ENCODE data around the gene MRPL27. TPM values are rescaled to one million over a fixed set of nuclear protein-coding genes. Genes with fewer than 3 reads are reported as not detected.

Gene MRPL27
- total and polyA plus RNA-seq, 2 donors (not counting 1 experiment from before 2014, with no cell fraction given), result 32.5 to 40.2 TPM

DNA sequence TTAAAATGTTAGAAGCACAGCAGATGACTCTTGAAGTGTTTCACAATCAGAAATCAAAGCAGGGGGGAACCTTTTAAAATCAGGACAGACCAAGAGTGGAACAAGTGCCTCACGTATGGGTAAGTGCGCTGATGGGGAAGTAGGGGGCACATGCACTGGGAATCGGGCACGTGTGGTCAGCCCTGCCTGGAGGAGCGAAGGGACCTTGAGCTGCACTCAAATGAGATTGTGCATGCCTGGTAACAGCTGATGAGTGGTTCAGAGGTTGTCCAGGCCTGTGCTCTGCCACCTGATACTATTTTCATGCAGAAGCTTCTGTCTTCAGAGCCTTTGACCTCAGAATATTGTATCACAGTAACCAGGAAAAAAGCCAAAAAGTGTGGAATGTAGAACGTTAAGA lies 40.8 kb downstream of the MRPL27 start:
- CTCF ChIA-PET, result no interaction called here
- Histone ChIP-seq H3K27me3 (replicated peaks in 1 of 4; ENCODE audit: control extremely low read depth in 1 of 4, control insufficient read depth in 3 of 4, insufficient read depth in 4 of 4, low read length in 3 of 4) (peaks cover 0 to 3% (median 0%) of the 10 kb centered on the region in 4 experiments), H3K4me3 (ENCODE audit: control extremely low read depth in 1 of 5, extremely low read depth in 1 of 5, insufficient read depth in 1 of 5, low read depth in 2 of 5, low read length in 4 of 5) (no peak overlapping the region), H4K20me1 (ENCODE audit: control insufficient read depth, insufficient read depth, low read length, poor library complexity, severe bottlenecking) (no peaks in the 10 kb centered on the region), H3K4me1 (ENCODE audit: control insufficient read depth in 2 of 2, insufficient read depth in 2 of 2, low read length in 2 of 2) (no peaks in the 10 kb centered on the region), H2AFZ (ENCODE audit: insufficient read depth, low read depth, low read length, poor library complexity, severe bottlenecking) (no peak overlapping the region), H3K9ac (ENCODE audit: low read length) (no peak overlapping the region), H3K27ac (ENCODE audit: low read length in 2 of 2) (no peak overlapping the region), H3K79me2 (ENCODE audit: control insufficient read depth, insufficient read depth, low read length) (no peaks in the 10 kb centered on the region), H3K9me3 (ENCODE audit: control extremely low read depth in 1 of 3, control insufficient read depth in 2 of 3, insufficient read depth in 1 of 3, low read length in 2 of 3) (peaks cover 0 to 3% (median 0%) of the 10 kb centered on the region in 3 donors), H3K36me3 (replicated peaks in 1 of 2; ENCODE audit: control extremely low read depth in 1 of 2, control insufficient read depth in 1 of 2, extremely low read depth in 1 of 2, insufficient read depth in 2 of 2, low read length in 1 of 2) (no peaks in the 10 kb centered on the region), H3K4me2 (replicated peaks; ENCODE audit: low read depth, low read length, poor library complexity, severe bottlenecking) (no peak overlapping the region)
- no peak overlapping the region for H3K27ac Mint-ChIP-seq
- WGBS (ENCODE audit: insufficient coverage), result 76% methylated on average over 5 of the region's 6 CpGs
- no peaks in the 10 kb centered on the region for H3K9me3 Mint-ChIP-seq (ENCODE audit: insufficient read depth)
- peaks cover 12% of the 10 kb centered on the region for H3K27me3 Mint-ChIP-seq
- no peak for ATAC-seq (ENCODE audit: low read depth)
- H3K4me3 Mint-ChIP-seq, result no peak overlapping the region
- no peak for DNase-seq
- intact Hi-C loops (cut with micrococcal nuclease), result no loop called here
- H3K4me1 Mint-ChIP-seq, result no peaks in the 10 kb centered on the region
- TF ChIP-seq, protein P1, sequence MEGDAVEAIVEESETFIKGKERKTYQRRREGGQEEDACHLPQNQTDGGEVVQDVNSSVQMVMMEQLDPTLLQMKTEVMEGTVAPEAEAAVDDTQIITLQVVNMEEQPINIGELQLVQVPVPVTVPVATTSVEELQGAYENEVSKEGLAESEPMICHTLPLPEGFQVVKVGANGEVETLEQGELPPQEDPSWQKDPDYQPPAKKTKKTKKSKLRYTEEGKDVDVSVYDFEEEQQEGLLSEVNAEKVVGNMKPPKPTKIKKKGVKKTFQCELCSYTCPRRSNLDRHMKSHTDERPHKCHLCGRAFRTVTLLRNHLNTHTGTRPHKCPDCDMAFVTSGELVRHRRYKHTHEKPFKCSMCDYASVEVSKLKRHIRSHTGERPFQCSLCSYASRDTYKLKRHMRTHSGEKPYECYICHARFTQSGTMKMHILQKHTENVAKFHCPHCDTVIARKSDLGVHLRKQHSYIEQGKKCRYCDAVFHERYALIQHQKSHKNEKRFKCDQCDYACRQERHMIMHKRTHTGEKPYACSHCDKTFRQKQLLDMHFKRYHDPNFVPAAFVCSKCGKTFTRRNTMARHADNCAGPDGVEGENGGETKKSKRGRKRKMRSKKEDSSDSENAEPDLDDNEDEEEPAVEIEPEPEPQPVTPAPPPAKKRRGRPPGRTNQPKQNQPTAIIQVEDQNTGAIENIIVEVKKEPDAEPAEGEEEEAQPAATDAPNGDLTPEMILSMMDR (IDR thresholded peaks at IDR 0.05), result no peak
- no peak for TF ChIP-seq EZH2 (IDR thresholded peaks at IDR 0.05; ENCODE audit: borderline replicate concordance, insufficient read depth, low read depth, low read length, poor library complexity, severe bottlenecking)
- POLR2A ChIA-PET, result no interaction called here

DNA sequence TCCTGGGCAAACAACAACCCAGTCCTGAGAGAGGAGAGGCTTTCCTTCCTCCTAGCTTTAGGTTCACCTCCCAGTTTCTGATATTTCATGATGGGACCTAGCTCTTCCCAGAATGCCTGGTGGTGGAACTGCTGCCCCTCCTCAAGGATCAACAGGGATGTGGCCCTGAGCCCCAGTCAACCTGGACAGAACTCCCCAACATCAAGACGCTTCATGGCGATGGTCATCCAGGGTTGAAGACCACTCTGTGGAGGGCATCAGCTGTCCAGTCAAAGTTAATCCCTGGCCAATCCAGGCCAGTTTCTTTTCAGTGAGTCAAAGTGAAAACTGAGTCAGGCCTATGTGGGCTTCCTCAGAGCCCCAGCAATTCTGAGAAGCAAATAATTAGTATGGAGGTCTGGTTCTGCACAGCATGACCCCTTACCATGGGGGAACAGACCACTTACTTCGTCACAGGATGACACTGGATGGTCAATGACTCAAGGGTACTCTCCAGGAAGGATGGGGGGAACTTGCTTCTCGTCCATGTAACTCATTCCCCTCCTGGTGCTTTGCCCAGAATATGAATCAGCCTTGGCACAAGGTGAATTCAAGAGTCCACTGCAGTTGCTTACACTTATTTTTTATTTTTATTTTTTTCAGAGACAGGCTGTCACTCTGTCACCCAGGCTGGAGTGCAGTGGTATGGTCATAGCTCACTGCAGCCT lies 41.7 kb downstream of the MRPL27 start:
- POLR2A ChIA-PET, result no interaction called here

More for the DNA sequence above, 41.7 kb downstream of the MRPL27 start:
- Histone ChIP-seq H3K4me3 (ENCODE audit: control extremely low read depth in 1 of 5, extremely low read depth in 1 of 5, insufficient read depth in 1 of 5, low read depth in 2 of 5, low read length in 4 of 5) (no peak overlapping the region), H3K9ac (ENCODE audit: low read length) (no peak overlapping the region), H3K4me1 (ENCODE audit: control insufficient read depth in 2 of 2, insufficient read depth in 2 of 2, low read length in 2 of 2) (no peaks in the 10 kb centered on the region), H4K20me1 (ENCODE audit: control insufficient read depth, insufficient read depth, low read length, poor library complexity, severe bottlenecking) (no peaks in the 10 kb centered on the region), H3K27ac (ENCODE audit: low read length in 2 of 2) (no peak overlapping the region), H3K9me3 (ENCODE audit: control extremely low read depth in 1 of 3, control insufficient read depth in 2 of 3, insufficient read depth in 1 of 3, low read length in 2 of 3) (peaks cover 0 to 3% (median 0%) of the 10 kb centered on the region in 3 donors), H3K27me3 (replicated peaks in 1 of 4; ENCODE audit: control extremely low read depth in 1 of 4, control insufficient read depth in 3 of 4, insufficient read depth in 4 of 4, low read length in 3 of 4) (peaks cover 0 to 3% (median 0%) of the 10 kb centered on the region in 4 experiments), H2AFZ (ENCODE audit: insufficient read depth, low read depth, low read length, poor library complexity, severe bottlenecking) (no peak overlapping the region), H3K4me2 (replicated peaks; ENCODE audit: low read depth, low read length, poor library complexity, severe bottlenecking) (no peak overlapping the region), H3K36me3 (replicated peaks in 1 of 2; ENCODE audit: control extremely low read depth in 1 of 2, control insufficient read depth in 1 of 2, extremely low read depth in 1 of 2, insufficient read depth in 2 of 2, low read length in 1 of 2) (no peaks in the 10 kb centered on the region), H3K79me2 (ENCODE audit: control insufficient read depth, insufficient read depth, low read length) (no peaks in the 10 kb centered on the region)
- intact Hi-C loops (cut with micrococcal nuclease), result no loop called here
- H3K27ac Mint-ChIP-seq, result no peak overlapping the region
- H3K27me3 Mint-ChIP-seq, result peaks cover 12% of the 10 kb centered on the region
- no peak for ATAC-seq (ENCODE audit: low read depth)
- CTCF ChIA-PET, result no interaction called here
- DNase-seq, result no peak
- no peaks in the 10 kb centered on the region for H3K4me1 Mint-ChIP-seq
- no peak for TF ChIP-seq EZH2 (IDR thresholded peaks at IDR 0.05; ENCODE audit: borderline replicate concordance, insufficient read depth, low read depth, low read length, poor library complexity, severe bottlenecking)
- TF ChIP-seq, protein P1 (IDR thresholded peaks at IDR 0.05), result no peak
- no peak overlapping the region for H3K4me3 Mint-ChIP-seq
- no peaks in the 10 kb centered on the region for H3K9me3 Mint-ChIP-seq (ENCODE audit: insufficient read depth)
- 82% methylated on average over 4 of the region's 4 CpGs for WGBS (ENCODE audit: insufficient coverage)

Data from B cell (primary cell).